CD4-positive, alpha-beta T cell treated with Interferon gamma for 1 hour (primary cell): Measurements from ENCODE around the gene DENND5B.
"Not testable (repeated sequence)": the region's sequence is repeated elsewhere in the genome, so short reads cannot be mapped to it uniquely, and the experiment has no call there.

Experiments
- DNase-seq: peaks from one replicate; pipeline ENCODE4 v3.0.0-alpha.2; 2020

Gene DENND5B

DNA sequence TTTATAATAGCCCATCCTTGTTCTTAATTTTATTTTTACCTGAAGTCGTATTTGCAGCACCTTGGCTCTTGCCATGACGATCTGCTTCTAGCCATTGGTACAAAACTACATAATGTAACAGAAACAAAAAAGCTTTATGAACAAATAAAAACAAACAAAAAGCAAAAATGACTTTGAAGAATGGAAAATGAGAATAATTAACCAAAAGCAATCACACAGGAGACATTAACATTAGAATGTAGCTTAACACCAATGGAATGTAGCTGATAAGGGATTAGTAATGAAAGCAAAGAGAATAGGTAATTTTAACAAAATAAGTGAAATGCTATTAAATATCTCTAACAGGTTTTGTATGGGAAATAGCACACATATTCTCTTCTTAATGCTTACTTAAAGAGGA lies 91.4 kb downstream of the DENND5B start:
- DNase-seq = no peak

DNA sequence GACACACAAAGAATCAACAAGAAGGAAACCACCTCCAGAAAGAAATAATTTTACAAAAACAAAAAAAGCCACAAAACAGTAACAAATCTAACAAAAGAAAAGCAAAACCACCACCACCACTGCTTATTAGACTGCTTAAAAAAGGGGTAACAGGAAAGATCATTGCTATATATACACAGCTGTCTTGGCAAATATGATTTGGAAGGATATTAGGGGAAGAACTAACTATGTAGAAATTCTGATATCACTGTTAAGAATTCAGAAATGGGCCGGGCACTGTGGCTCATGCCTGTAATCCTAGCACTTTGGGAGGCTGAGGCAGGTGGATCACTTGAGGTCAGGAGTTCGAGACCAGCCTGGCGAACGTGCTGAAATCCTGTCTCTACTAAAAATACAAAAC lies 92.5 kb downstream of the DENND5B start:
- DNase-seq = no peak

DNA sequence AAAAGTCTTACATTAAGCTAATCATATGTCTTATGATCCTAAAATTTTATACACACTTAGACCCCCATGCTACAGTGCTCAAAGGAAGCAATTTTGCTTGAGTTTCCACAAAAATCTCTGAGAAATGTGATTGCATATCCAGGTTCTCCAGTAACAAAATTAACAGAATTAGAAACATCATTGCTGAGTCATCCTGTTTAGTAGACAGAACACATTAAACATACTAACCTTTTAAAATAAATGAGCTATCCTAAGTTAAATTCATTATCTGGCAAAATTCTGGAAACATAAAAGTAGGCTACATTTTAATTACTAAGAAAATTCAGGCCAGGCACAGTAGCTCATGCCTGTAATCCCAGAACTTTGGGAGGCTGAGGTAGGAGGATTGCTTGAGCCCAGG lies 94.7 kb downstream of the DENND5B start:
- DNase-seq = no peak

DNA sequence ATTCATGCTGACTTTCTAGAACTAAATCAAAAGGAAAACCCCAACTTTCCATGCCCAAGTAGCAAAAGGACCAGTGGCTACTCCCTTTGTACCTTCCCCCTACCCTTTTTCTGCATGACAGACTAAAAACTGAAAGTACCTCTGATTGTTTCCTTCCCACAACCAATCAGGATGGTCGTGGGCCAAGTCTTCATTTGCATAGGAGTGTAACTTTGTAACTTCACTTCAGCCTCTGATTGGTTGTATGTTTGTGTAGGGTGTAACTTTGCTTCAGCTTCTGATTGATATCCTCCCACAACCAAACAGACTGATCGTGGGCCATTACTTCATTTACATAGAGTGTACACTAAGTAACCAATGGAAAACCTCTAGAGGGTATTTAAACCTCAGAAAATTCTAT lies 96.5 kb downstream of the DENND5B start:
- DNase-seq = no peak

DNA sequence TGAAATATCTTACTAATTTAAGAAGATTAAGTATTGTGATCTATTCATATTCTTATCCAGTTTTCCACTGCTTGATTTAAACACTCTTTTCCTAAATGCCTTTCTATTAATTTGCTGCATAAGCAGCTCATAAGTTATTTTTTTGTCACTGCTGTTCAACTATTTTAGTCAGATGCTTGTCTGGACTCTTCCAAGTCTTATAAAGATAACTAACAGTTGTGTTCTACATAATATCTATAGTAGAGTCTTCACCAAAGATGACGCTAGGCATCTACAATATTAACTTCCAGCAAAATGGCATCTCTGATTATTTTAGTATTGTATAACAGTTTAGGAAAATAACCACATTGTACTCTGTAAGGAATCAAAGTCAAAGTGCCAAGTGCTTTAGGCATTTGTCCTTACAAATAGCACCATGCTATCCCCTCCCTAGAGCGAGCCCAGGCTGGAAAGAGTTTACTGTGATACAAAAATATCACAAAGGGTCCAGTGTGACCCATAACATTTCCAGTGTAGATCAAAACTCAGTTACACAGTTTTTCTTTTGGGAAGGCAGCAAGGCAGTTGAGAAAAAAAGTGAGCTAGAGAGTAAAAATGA lies 98.2 kb downstream of the DENND5B start:
- DNase-seq = no peak

DNA sequence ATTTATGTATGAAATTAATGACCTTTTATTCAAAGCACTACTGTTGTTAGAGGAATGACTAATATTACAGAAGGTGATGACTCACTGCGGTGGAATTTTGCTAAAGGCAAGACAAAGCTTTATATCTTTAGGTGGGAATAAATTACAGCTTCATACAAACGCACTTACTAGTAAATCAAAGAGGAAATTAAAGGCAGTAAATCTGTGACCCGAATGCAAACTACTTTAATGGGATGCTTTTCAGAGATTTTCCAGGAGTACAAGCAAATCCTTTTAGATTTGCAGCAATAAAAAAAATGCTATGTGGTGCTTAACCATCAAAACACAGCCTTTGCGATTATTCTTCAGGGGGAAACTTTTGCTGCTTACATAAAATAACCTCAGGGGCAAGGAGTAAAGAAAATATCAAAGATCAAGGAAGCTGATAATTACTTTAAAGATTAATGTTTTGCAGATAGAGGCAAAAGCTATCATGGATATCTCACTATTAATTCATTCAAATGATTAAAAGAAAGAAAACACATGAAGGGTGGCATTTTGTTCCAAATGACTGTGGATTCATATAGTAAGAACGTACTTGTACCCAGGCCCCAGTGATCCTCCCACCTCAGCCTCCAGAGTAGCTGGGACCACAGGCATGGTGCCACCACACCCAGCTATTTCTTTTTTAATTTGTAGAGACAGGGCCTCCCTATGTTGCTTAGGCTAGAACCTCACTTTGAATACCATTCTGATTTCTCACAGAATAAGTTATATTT lies 98.9 kb downstream of the DENND5B start:
- no peak for DNase-seq

DNA sequence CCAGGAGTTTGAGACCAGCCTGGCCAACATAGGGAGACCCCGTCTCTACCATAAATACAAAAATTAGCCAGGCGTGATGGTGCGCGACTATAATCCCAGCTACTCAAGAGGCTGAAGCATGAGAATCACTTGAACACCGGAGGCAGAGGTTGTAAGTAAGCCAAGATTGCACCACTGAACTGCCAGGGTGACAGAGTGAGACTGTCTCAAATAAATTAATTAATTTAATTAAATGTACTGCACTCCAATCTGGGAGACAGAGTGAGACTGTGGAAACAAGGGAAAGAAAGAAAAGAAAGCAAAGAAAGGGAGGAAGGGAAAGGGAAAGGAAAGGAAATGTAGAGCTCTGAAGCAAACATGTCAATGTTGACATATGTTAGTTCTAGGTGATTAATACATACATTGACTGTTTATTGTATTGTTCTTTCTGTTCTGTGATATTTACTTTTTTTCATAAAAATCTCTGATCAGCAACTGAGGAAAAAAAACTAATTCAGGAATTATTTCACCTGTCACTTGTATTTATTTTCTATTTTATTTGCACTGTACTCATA lies 99.6 kb downstream of the DENND5B start:
- DNase-seq = no peak

DNA sequence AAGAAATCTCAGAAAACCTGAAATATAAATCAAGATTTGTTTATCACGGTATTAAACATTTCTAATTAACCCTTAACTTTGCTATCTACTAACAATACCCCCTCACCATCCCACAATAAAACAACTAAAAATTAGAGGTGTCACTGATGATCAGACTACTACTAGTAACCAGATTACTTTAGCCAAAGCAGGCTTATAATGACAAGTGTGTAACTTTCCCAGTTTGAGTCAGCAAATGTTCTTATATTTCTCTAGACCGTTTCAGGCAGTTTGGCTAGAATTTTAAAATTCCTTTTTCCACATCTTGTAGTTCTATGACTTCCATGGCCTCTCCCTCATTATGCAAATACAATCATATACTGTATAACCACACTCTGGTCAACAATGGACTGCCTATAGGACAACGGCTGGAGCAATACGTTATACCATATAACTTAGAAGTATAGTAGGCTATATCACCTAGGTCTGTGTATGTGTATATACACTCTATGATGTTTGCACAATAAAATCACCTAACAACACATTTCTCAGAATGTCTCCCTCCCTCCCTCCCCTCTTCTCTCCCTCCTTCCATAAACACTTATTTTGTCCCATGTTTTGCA lies 102.1 kb downstream of the DENND5B start:
- DNase-seq = no peak

DNA sequence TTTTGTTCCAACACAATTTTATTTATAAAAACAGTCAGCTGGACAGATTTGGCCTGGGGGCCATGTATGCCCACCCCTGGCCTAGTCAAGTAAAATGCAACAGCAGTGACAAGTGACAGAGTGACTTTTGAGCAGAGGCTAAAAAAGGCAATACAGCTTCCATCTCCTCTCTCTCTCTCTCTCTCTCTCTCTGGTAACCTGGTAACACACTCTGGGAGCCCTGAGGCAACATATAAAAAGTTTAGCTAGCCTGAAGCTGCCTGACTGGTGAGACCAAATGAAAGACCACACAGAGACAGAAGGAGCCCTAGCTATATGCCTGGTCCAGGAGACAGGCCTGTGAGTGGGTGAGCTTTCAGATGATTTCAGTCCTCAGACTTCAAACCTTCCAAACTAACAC lies 105.4 kb downstream of the DENND5B start:
- DNase-seq = no peak

DNA sequence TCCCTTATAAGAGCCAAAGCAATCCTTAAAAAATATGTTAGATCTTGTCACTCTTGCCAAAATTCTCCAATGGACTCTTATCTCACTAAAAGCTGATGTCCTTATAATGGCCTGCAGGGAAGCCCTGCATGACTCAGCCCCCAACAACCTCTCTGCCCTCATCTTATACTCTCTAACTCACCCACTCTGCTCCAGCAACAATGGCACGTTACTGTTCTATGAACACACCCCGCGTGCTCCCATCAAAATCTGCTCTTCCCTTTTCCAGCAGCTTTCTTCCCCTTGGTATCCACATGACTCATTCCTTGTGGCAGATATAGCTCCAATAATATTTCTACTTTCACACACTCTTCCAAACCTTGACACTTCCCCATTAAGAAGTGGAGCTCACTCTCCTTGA lies 108.1 kb downstream of the DENND5B start:
- DNase-seq = no peak

DNA sequence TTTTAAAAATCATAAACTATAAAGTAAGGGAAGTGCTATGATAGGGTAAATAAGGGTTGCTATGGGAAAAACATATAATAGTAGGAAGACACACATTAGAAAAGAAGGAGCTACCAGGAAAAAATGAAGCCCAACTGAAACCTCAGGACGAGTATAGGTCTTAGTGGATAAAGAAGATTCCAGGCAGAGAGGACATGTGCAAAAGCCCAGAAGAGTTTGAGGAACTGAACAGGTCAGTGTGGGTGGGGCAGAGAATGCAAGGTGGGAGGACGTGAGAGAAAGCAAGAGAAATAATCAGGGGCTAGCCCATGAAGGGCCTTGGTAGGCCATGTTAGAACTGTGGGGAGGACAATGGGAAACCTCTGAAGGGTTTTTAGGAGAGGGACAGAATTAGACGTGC lies 109.5 kb downstream of the DENND5B start:
- no peak for DNase-seq

DNA sequence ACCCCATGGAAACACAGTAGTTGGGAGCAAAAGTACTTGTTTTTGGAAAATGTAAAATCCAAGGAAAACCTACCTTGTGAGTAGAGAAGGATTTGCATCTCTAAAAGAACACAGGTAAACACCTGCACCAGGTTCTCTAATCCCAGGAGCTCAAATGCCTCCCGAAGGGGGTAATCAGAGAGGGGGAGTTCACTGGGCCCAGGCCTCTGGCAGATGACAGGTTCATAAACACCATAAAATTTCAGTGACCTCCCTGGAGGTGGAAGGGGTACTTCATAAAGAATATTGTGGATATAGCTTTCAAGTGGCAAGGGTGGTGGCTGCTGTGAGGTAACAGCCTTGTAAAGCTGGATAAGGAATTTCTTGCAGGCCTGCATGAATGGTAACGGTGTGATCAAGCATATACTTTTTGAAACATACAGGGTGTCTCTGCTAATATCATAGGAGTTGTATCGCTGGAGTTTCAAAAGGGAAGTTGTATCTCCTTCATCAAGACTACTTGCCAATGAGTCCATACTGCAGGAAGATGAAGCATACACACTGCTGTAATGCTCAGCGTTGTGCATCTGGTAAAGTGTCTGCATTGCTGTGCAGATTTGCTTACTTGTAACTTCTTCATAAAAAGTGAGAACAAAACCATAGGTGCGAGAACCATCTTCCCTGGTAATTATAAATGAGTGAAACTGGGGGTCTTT lies 111.3 kb downstream of the DENND5B start:
- DNase-seq = no peak

DNA sequence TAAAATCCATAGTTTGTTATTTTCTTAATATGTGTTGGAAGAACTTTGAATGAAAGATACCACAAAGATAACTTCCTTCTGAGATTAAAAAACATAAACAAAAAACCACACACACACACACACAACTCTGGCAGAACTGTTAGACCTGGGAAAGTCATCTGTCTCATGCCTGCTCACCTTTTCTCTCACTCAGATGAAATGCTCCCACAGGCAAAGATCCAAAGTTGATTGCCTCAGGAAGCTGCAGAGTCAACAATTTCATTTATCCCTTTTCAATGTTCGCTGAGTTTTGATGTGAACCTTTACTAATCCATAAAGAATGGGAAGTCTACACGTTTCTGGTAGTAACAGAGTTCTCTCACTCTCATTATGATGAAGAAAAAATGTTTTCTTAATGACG lies 112.0 kb downstream of the DENND5B start:
- no peak for DNase-seq

DNA sequence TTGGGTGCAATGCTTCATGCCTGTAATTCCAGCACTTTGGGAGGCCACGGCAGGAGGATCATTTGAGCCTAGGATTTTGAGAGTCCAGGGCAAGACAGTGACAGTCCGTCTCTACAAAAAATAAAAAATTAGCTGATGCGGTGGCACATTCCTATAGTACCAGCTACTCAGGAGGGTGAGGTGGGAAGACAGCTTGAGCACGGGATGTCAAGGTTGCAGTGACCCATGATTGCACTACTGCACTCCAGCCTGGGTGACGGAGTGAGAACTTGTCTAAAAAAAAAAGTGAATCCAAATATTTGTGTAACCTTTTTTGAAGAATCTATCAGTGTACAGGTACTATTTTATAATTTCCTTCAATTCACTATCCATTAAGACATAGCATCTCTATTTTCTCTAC lies 112.5 kb downstream of the DENND5B start:
- DNase-seq = no peak

DNA sequence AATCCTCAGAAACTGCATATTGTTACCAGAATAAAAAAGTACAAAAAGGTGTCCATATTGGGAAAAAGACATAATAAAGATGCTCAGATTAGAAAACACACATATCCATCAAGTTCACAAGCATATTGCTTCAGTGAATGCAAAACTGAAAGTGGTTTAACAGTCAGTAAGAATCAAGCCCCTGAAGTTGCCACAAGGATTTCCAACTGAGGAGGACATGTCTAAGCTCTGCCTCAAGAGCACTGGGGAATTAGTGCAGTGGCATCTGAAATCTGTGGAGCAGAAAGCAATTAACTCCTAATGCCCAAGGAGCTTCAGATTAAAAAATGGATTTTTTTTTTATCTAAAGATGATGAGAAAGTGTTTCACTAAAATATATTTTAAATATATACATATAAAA lies 113.2 kb downstream of the DENND5B start:
- no peak for DNase-seq

DNA sequence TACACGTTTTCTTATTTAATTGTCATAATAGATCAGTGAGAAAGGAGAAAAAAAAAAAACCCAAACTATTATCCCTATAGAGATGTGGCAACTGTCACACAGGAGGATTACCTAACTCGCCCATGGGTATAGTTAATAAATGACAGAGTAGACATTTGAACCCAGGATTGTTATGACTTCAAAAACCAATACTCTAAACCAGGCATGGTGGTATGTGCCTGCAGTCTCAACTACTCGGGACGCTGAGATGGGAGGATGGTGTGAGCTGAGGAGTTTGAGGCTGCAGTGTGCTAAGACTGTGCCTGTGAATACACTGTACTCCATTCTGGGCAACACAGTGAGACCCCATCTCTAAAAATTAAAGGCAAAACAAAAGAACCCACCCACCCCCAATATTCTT lies 114.5 kb downstream of the DENND5B start:
- no peak for DNase-seq

DNA sequence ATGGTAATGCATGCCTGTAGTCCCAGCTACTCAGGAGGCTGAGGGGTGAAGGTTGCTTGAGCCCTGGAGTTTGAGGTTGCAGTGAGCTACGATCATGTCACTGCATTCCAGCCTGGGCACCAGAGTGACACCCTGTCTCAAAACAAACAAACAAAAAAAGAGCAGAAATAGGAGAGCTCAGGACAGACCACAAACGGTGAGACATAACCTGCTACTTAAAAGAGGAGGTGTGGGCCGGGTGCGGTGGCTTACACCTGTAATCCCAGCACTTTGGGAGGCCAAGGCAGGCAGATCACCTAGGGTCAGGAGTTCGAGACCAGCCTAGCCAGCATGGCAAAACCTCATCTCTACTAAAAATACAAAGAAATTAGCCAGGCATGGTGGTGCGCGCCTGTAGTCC lies 115.3 kb downstream of the DENND5B start:
- not testable (repeated sequence) for DNase-seq

DNA sequence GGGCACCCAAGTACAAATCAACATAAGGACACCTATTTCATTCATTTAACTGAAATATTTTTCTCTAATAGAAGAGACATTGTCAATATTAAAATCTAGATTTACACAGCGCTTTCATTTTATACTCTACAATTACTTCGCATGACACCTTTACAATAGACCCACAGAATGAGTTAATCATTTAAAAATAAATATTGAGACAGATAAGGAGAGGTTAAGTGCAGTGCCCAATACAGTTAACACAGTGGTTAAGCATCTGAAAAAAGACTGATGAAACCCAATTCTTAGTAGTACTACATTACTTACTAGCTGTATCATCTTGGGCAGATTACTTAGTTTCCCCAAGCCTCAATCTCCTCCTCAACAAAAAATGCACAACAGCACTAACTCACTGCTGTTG lies 116.2 kb downstream of the DENND5B start:
- no peak for DNase-seq

DNA sequence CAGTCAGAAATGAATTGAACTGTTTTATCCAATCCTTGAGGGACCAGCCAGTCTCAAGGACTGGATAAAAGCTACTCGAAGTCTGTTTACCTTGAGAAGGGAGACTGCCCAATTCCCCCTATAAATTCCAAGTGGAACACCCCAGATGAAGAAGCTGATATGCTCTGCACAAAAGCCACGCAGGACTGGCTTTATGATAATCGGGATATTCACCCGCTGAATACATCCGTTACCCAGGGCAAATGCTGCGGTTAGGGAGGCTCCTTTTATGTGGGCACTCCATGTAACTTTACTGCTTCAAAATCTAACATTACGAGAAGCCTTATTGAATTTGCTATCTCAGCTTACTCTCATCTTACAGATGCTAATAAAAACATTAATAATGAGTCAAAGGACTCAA lies 119.1 kb downstream of the DENND5B start:
- no peak for DNase-seq

DNA sequence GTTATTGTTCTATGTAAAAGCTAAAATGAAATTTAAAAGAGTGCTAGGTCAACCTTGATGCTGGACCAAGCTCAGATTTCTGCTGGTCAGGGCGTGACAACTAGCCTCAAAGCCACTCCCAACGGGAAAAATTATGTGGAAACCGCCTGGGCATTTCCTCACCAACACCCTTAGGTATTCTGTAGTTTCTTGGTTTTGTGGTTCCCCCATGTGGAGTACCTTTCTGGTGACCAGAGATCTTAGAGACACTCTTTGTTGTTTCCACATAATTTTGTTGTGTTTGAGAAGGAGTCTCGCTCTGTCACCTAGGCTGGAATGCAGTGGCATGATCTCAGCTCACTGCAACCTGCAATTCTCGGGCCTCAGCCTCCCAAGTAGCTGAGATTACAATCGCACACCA lies 119.9 kb downstream of the DENND5B start:
- no peak for DNase-seq

DNA sequence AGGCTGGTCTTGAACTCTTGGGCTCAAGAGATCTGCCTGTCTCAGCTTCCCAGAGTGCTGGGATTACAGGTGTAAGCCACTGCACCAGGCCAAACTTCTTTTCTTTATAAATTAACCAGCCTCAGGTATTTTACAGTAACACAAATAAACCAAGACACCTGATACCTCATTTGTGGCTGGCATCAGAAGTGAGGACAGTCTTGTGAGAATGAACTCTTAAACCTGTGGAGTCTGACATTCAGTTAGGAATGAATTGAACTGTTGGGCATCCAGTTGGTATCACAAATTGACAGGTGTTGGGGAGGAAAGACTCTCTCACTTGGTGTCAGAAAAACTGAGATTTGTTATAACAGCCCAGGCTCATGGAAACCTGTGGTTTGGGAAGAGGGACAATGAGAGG lies 120.5 kb downstream of the DENND5B start:
- DNase-seq = no peak

DNA sequence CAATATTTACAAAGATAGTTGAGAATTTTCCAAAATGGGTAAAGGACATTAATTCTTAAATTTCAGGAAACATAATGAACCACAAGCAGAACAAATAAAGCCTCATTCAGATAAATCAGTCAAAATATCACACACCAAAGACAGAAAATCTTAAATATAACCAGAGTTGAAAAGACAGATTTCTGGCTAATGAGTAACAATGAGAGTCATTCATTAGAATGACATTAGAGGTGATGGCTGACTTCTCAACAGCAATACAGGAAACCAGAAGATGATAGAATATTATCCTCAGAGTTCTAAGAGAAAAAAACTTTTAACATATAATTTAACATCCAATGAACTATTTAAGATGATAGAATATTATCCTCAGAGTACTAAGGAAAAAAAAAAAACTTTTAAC lies 124.2 kb downstream of the DENND5B start:
- DNase-seq = no peak

DNA sequence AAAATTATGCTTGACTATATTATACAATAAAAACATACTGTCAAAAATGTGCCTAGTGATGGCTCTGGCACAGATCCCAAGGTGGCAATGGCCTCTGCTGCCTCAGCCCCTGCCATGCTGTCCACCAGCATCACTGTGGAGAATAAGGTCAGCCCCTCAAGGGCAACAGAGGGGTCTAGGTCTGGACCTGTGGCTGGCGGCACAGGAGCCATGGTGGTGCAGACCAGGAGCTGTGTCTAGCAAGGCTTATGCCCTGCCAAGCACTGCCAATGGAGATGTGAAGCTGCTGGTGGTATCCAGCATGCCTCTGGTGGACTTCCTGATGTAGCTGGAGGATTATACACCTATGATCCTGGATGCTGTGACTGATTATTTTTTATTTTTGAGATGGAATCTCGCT lies 125.9 kb downstream of the DENND5B start:
- DNase-seq = no peak

DNA sequence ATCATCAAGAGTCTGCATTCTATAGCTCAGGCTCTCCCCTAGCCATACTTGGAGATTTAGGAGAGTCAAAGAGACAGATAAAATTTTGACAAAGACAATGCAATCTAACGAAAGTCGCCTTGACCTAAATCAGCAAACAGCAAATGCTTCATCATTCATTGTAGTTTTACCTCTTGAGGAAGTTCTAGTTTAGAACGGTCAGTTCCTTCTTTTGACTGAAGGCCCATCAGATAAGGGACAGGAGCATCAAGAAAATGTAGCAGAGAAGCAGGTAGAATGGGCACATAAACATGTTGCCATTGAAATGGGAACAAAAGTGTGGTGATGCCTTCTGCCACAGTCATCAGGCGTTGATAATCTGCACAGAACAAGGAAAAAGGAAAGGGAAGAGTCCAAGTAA lies 130.9 kb downstream of the DENND5B start:
- DNase-seq = no peak
